ENCODE data around the gene FRAT2. TPM values are rescaled to one million over a fixed set of nuclear protein-coding genes. Genes with fewer than 3 reads are reported as not detected.
A peak's percentile ranks its signal among the peaks of the same experiment; 100 is the strongest.

Gene FRAT2
- total and polyA plus RNA-seq, 8 donors = 7.4 to 30.2 (median 8.6) TPM

- Histone ChIP-seq H3K27me3 (no peaks in the 10 kb centered on the region), H3K9me3 (no peaks in the 10 kb centered on the region), H3K4me3 (peak overlapping the region; percentile 80 to 91), H3K36me3 (peaks cover 0 to 33% of the 10 kb centered on the region in 2 donors), H3K27ac (peak overlapping the region; percentile 95 to 99), H3K4me1 (peaks cover 17 to 76% of the 10 kb centered on the region in 2 donors)
- no peak for TF ChIP-seq CTCF (IDR thresholded peaks at IDR 0.05)
- DNase-seq (peak in 3 of 4 donors; percentile 57 to 77 (median 71)), ATAC-seq (peak; percentile 44)
- intact Hi-C loops (cut with DNase I) = loop anchor here in 1 of 2 donors (5.0 kb wide), 1 partner anchor 55 kb away; no protein-coding TSS in a partner anchor
Observed at GRCh38 chr10:97332591-97333350, 1.8 kb downstream of the FRAT2 start.

GRCh38 chr10:97331153-97331703 is 3.3 kb downstream of the FRAT2 start:
- ATAC-seq (no peak), DNase-seq (no peak)
- peaks cover 17 to 80% of the 10 kb centered on the region in 2 donors for H3K4me1 ChIP-seq
- peak overlapping the region in 1 of 2 donors; percentile 91 for H3K4me3 ChIP-seq
- no peaks in the 10 kb centered on the region for H3K27me3 ChIP-seq
- intact Hi-C loops (cut with DNase I) = loop anchor here in 1 of 2 donors (5.0 kb wide), 1 partner anchor 54 kb away; no protein-coding TSS in a partner anchor
- TF ChIP-seq CTCF (IDR thresholded peaks at IDR 0.05) = no peak
- H3K9me3 ChIP-seq = no peaks in the 10 kb centered on the region
- peak overlapping the region in 1 of 2 donors; percentile 99 for H3K27ac ChIP-seq
- H3K36me3 ChIP-seq = peaks cover 0 to 33% of the 10 kb centered on the region in 2 donors

GRCh38 chr10:97329766-97330165 is 4.8 kb downstream of the FRAT2 start:
- Histone ChIP-seq H3K9me3 (no peaks in the 10 kb centered on the region), H3K27ac (peak overlapping the region in 1 of 2 donors; percentile 57), H3K4me3 (no peak overlapping the region), H3K27me3 (no peaks in the 10 kb centered on the region), H3K36me3 (peaks cover 0 to 33% of the 10 kb centered on the region in 2 donors), H3K4me1 (peaks cover 17 to 73% of the 10 kb centered on the region in 2 donors)
- intact Hi-C loops (cut with DNase I) = loop anchor here in 1 of 2 donors (5.0 kb wide), 1 partner anchor 52 kb away; no protein-coding TSS in a partner anchor
- DNase-seq (no peak), ATAC-seq (no peak)
- no peak for TF ChIP-seq CTCF (IDR thresholded peaks at IDR 0.05)

GRCh38 chr10:97328646-97329453 is 5.7 kb downstream of the FRAT2 start:
- Histone ChIP-seq H3K9me3 (no peaks in the 10 kb centered on the region), H3K36me3 (peaks cover 0 to 33% of the 10 kb centered on the region in 2 donors), H3K4me3 (no peak overlapping the region), H3K27me3 (no peaks in the 10 kb centered on the region), H3K4me1 (peaks cover 17 to 73% of the 10 kb centered on the region in 2 donors), H3K27ac (peak overlapping the region; percentile 48 to 57)
- DNase-seq (no peak), ATAC-seq (no peak)
- TF ChIP-seq CTCF (IDR thresholded peaks at IDR 0.05) = no peak
- intact Hi-C loops (cut with DNase I) = no loop called here
